B cell (primary cell): Measurements from ENCODE around the gene NUCB2. TPM values are rescaled to one million over a fixed set of nuclear protein-coding genes. Genes with fewer than 3 reads are reported as not detected.

ENCODE experiments used
- ATAC-seq: fragments of 200-7000 bp; cut with Tn5 transposase; one replicate; pipeline ENCODE4 v1.10.0; 2021; ENCODE audit warnings: low read depth, mild to moderate bottlenecking, moderate number of reproducible peaks, moderate library complexity
- CTCF ChIA-PET: fragments of 350-600 bp; sonication (Branson Sonifier 250); formaldehyde crosslinking; loops from one replicate; lab custom pipeline; 2021; ENCODE audit warnings: antibody characterized with exemption, inconsistent platforms; lab: Charles Lee
- POLR2A ChIA-PET: fragments of 350-600 bp; sonication (Branson Sonifier 250); formaldehyde crosslinking; loops from one replicate; lab custom pipeline; 2021; ENCODE audit warnings: antibody characterized with exemption; lab: Charles Lee
- DNase-seq: peaks from one replicate; pipeline ENCODE4 v3.0.0; 2013
- H2AFZ ChIP-seq: 2 replicates; pipeline ENCODE4 v1.6.1; 2012; ENCODE audit warnings: mild to moderate bottlenecking, low read depth, low read length; ENCODE audit not compliant: insufficient read depth, poor library complexity, severe bottlenecking
- H3K27ac ChIP-seq, 2 donors: 1 replicate in 1 of 2; 2 replicates in 1 of 2; pipeline ENCODE4 v1.5.1; 2012 to 2013; ENCODE audit warnings: low read length in 2 of 2, mild to moderate bottlenecking in 2 of 2, moderate library complexity in 1 of 2
- H3K27me3 ChIP-seq, 4 experiments: fragments of 200-600 bp in 1 of 4; sonication (generic) in 1 of 4; replicated peaks in 1 of 4; 1 replicate in 2 of 4; 2 replicates in 2 of 4; pipeline versions ENCODE4 v1.6.1 to v1.7.0; 2013 to 2016; ENCODE audit warnings: low read length in 3 of 4, mild to moderate bottlenecking in 2 of 4, mixed read lengths in 1 of 4, moderate library complexity in 1 of 4; ENCODE audit not compliant: insufficient read depth in 4 of 4, control insufficient read depth in 3 of 4; ENCODE audit errors: control extremely low read depth in 1 of 4
- H3K36me3 ChIP-seq, 2 experiments: replicated peaks in 1 of 2; 1 replicate in 1 of 2; 2 replicates in 1 of 2; pipeline versions ENCODE4 v1.6.1 to v1.7.1; 2013; ENCODE audit warnings: low read length in 1 of 2; ENCODE audit not compliant: insufficient read depth in 2 of 2, control insufficient read depth in 1 of 2; ENCODE audit errors: control extremely low read depth in 1 of 2, extremely low read depth in 1 of 2
- H3K4me1 ChIP-seq, 2 donors: fragments of 200-600 bp in 1 of 2; sonication (generic) in 1 of 2; 1 replicate in 1 of 2; 2 replicates in 1 of 2; pipeline versions ENCODE4 v1.5.1 to v1.6.1; 2013 to 2017; ENCODE audit warnings: low read length in 2 of 2; ENCODE audit not compliant: control insufficient read depth in 2 of 2, insufficient read depth in 2 of 2
- H3K4me2 ChIP-seq: replicated peaks from 2 replicates; pipeline ENCODE3; 2012; ENCODE audit warnings: mild to moderate bottlenecking, low read depth, low read length; ENCODE audit not compliant: poor library complexity, severe bottlenecking
- H3K4me3 ChIP-seq, 5 experiments: fragments of 200-600 bp in 1 of 5; sonication (generic) in 1 of 5; 1 replicate in 3 of 5; 2 replicates in 2 of 5; pipeline versions ENCODE4 v1.5.1 to v1.7.0; 2011 to 2016; ENCODE audit warnings: low read length in 4 of 5, mild to moderate bottlenecking in 4 of 5, low read depth in 2 of 5, control low read depth in 1 of 5, moderate library complexity in 1 of 5; ENCODE audit not compliant: insufficient read depth in 1 of 5; ENCODE audit errors: control extremely low read depth in 1 of 5, extremely low read depth in 1 of 5
- H3K79me2 ChIP-seq: fragments of 200-600 bp; sonication (generic); one replicate; pipeline ENCODE4 v1.6.0; 2016; ENCODE audit warnings: low read length; ENCODE audit not compliant: control insufficient read depth, insufficient read depth
- H3K9ac ChIP-seq: fragments of 200-600 bp; sonication (generic); 2 replicates; pipeline ENCODE4 v1.6.1; 2017; ENCODE audit warnings: mild to moderate bottlenecking, low read length, moderate library complexity
- H3K9me3 ChIP-seq, 3 donors: one replicate each; pipeline versions ENCODE4 v1.6.1 to v1.7.1; 2013; ENCODE audit warnings: low read length in 2 of 3; ENCODE audit not compliant: control insufficient read depth in 2 of 3, insufficient read depth in 1 of 3; ENCODE audit errors: control extremely low read depth in 1 of 3
- H4K20me1 ChIP-seq: 2 replicates; pipeline ENCODE4 v1.6.0; 2012; ENCODE audit warnings: mild to moderate bottlenecking, low read length; ENCODE audit not compliant: insufficient read depth, control insufficient read depth, poor library complexity, severe bottlenecking
- H3K27ac Mint-ChIP-seq: one replicate; pipeline ENCODE4 v1.8.0; 2021; ENCODE audit warnings: mixed read lengths
- H3K27me3 Mint-ChIP-seq: one replicate; pipeline ENCODE4 v1.8.0; 2021; ENCODE audit warnings: mixed read lengths
- H3K4me1 Mint-ChIP-seq: one replicate; pipeline ENCODE4 v1.8.0; 2021; ENCODE audit warnings: mixed read lengths
- H3K4me3 Mint-ChIP-seq: one replicate; pipeline ENCODE4 v1.8.0; 2021; ENCODE audit warnings: mixed read lengths
- H3K9me3 Mint-ChIP-seq: one replicate; pipeline ENCODE4 v1.8.0; 2022; ENCODE audit warnings: mixed read lengths; ENCODE audit not compliant: insufficient read depth
- EZH2 ChIP-seq: IDR thresholded peaks from 2 replicates; pipeline ENCODE4 v1.6.1; 2012; ENCODE audit warnings: borderline replicate concordance, low read depth, mild to moderate bottlenecking, moderate library complexity, low read length; ENCODE audit not compliant: insufficient read depth, poor library complexity, severe bottlenecking
- WGBS: methylation state at CpG from one replicate; pipeline ENCODE4 v1.1.5; 2013; ENCODE audit warnings: missing lambda C conversion rate; ENCODE audit not compliant: insufficient coverage; 5-methylcytosine and 5-hydroxymethylcytosine counted together
- intact Hi-C: fragments of 100-400 bp; cut with micrococcal nuclease; formaldehyde crosslinking; loops from one replicate; pipeline ENCODE4 v1.10.0; 2022
- polyA plus RNA-seq: library from polyadenylated mRNA; depleted of rRNA; stranded (reverse); fragments of >200 nt; gene quantifications from 2 replicates; pipeline ENCODE4 v1.2.3, GENCODE V29; 2012
- total RNA-seq, 2 donors: library from RNA; stranded (reverse); fragments of 120-200 nt in 1 of 2; gene quantifications; 1 replicate in 1 of 2; 2 replicates in 1 of 2; pipeline versions ENCODE4 v1.2.3 to v1.2.4, GENCODE V29; 2013 to 2022
- TF ChIP-seq, protein P1 (sequence below): fragments of 200-600 bp; IDR thresholded peaks from one replicate; pipeline ENCODE4 v1.8.0; 2022; ENCODE audit warnings: antibody characterized with exemption, mild to moderate bottlenecking

Gene NUCB2
- total and polyA plus RNA-seq, 2 donors (not counting 1 experiment from before 2014, with no cell fraction given): 1.8 to 6.8 TPM

DNA sequence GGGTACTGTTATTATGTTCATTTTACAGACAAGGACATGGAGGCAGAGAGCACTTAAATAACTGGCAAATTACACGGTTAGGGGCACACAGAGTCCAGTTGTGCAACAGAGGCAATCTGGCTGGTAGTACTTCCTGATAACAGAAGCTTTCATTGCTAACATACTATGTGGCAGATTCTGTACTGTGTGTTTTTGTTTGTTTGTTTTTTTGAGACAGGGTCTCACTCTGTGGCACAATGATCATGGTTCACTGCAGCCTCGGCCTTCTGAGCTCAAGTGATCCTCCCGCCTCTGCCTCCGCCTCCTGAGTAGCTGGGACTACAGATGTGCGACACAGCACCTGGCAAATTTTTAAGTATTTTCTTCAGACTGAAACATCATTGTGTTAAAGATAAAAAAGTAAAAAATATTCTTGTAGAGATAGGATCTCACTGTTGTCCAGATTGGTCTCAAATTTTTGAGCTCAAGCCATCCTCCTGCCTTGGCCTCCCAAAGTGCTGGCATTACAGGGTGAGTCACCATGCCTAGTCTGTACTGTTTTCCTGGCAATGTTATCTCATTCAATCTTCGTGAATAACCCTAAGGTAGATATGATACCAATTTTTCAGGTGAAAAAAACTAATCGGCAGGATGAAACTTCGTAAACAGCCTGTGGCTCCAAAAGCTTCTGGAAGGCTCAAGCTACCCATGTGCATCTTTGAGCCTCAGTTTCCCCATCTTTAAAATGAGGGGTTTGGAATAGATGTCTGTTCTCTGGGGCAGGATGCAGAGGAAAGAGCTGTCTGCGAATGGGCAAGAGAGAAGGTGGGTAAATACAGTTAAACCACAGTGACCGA is 921 bp upstream of the NUCB2 start:
- no peaks in the 10 kb centered on the region for H3K36me3 ChIP-seq
- ATAC-seq: no peak
- TF ChIP-seq EZH2: no peak
- TF ChIP-seq, protein P1, sequence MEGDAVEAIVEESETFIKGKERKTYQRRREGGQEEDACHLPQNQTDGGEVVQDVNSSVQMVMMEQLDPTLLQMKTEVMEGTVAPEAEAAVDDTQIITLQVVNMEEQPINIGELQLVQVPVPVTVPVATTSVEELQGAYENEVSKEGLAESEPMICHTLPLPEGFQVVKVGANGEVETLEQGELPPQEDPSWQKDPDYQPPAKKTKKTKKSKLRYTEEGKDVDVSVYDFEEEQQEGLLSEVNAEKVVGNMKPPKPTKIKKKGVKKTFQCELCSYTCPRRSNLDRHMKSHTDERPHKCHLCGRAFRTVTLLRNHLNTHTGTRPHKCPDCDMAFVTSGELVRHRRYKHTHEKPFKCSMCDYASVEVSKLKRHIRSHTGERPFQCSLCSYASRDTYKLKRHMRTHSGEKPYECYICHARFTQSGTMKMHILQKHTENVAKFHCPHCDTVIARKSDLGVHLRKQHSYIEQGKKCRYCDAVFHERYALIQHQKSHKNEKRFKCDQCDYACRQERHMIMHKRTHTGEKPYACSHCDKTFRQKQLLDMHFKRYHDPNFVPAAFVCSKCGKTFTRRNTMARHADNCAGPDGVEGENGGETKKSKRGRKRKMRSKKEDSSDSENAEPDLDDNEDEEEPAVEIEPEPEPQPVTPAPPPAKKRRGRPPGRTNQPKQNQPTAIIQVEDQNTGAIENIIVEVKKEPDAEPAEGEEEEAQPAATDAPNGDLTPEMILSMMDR: no peak
- Mint-ChIP-seq H3K9me3 (no peaks in the 10 kb centered on the region), H3K4me3 (peak overlapping the region; percentile 95), H3K4me1 (peaks cover 20% of the 10 kb centered on the region), H3K27me3 (no peaks in the 10 kb centered on the region), H3K27ac (peak overlapping the region; percentile 89)
- H3K27me3 ChIP-seq: no peaks in the 10 kb centered on the region
- peaks cover 8 to 14% of the 10 kb centered on the region in 2 donors for H3K4me1 ChIP-seq
- peak overlapping the region; percentile 56 to 64 for H3K27ac ChIP-seq
- CTCF ChIA-PET: interaction anchor here (1.3 to 1.7 kb wide), 3 partner anchors 46 to 113 kb away, joined by 4 to 7 read pairs (median 5); partner anchors contain the start of gene KCNJ11
- no peaks in the 10 kb centered on the region for H3K9me3 ChIP-seq
- H3K79me2 ChIP-seq: no peaks in the 10 kb centered on the region
- intact Hi-C loops: loop anchor here (1.0 to 2.0 kb wide), 6 partner anchors 45 to 537 kb away; partner anchors contain the start of genes C11orf58, PIK3C2A and RPS13
- H2AFZ ChIP-seq: peak overlapping the region; percentile 99
- POLR2A ChIA-PET: no interaction called here
- peak overlapping the region; percentile 85 for H3K9ac ChIP-seq
- H3K4me3 ChIP-seq: peak overlapping the region; percentile 48 to 89 (median 78)
- 48% methylated on average over 8 of the region's 10 CpGs for WGBS
- H3K4me2 ChIP-seq: peak overlapping the region; percentile 91
- H4K20me1 ChIP-seq: no peaks in the 10 kb centered on the region
- DNase-seq: no peak
